Transverse colon (tissue), 4 donors: Measurements from ENCODE around the gene GMDS.

Source experiments
- EP300 ChIP-seq: sonication (generic); formaldehyde crosslinking; IDR thresholded peaks from one replicate; pipeline ENCODE4 v1.6.1; 2017; ENCODE audit warnings: antibody characterized with exemption, low read depth
- POLR2AphosphoS5 ChIP-seq, 3 donors: sonication (generic); formaldehyde crosslinking; IDR thresholded peaks; one replicate each; pipeline ENCODE4 v1.6.1; 2016; ENCODE audit warnings: antibody characterized with exemption in 3 of 3
- TF ChIP-seq, protein P1 (sequence below), 5 experiments: fragments of 200-600 bp in 3 of 5; fragments of 450-650 bp in 2 of 5; sonication (generic) in 3 of 5; IDR thresholded peaks; 1 replicate in 2 of 5; 2 replicates in 3 of 5; pipeline ENCODE4 v1.5.1; 2016 to 2017; ENCODE audit warnings: antibody characterized with exemption in 5 of 5, inconsistent platforms in 3 of 5, mild to moderate bottlenecking in 2 of 5, moderate library complexity in 1 of 5

- TF ChIP-seq EP300 (no peak), POLR2AphosphoS5 (IDR thresholded peaks at IDR 0.05) (no peak)
- TF ChIP-seq, protein P1, sequence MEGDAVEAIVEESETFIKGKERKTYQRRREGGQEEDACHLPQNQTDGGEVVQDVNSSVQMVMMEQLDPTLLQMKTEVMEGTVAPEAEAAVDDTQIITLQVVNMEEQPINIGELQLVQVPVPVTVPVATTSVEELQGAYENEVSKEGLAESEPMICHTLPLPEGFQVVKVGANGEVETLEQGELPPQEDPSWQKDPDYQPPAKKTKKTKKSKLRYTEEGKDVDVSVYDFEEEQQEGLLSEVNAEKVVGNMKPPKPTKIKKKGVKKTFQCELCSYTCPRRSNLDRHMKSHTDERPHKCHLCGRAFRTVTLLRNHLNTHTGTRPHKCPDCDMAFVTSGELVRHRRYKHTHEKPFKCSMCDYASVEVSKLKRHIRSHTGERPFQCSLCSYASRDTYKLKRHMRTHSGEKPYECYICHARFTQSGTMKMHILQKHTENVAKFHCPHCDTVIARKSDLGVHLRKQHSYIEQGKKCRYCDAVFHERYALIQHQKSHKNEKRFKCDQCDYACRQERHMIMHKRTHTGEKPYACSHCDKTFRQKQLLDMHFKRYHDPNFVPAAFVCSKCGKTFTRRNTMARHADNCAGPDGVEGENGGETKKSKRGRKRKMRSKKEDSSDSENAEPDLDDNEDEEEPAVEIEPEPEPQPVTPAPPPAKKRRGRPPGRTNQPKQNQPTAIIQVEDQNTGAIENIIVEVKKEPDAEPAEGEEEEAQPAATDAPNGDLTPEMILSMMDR (IDR thresholded peaks at IDR 0.05), result no peak
Observed at GRCh38 chr6:1849691-1850090, 395.7 kb downstream of the GMDS start.
